Measurements from ENCODE around the gene ETV3. TPM values are rescaled to one million over a fixed set of nuclear protein-coding genes. Genes with fewer than 3 reads are reported as not detected.

Gene ETV3
- total RNA-seq, 2 donors from 2014 or later, result 9.0 to 12.0 TPM

GRCh38 chr1:157115851-157116736, 22.1 kb downstream of the ETV3 start:
- H3K27me3 ChIP-seq, result no peaks in the 10 kb centered on the region
- no peaks in the 10 kb centered on the region for H3K4me1 ChIP-seq
- H3K27ac ChIP-seq, result no peak overlapping the region
- DNase-seq (ENCODE audit: low spot score), result no peak
- TF ChIP-seq, protein P1, sequence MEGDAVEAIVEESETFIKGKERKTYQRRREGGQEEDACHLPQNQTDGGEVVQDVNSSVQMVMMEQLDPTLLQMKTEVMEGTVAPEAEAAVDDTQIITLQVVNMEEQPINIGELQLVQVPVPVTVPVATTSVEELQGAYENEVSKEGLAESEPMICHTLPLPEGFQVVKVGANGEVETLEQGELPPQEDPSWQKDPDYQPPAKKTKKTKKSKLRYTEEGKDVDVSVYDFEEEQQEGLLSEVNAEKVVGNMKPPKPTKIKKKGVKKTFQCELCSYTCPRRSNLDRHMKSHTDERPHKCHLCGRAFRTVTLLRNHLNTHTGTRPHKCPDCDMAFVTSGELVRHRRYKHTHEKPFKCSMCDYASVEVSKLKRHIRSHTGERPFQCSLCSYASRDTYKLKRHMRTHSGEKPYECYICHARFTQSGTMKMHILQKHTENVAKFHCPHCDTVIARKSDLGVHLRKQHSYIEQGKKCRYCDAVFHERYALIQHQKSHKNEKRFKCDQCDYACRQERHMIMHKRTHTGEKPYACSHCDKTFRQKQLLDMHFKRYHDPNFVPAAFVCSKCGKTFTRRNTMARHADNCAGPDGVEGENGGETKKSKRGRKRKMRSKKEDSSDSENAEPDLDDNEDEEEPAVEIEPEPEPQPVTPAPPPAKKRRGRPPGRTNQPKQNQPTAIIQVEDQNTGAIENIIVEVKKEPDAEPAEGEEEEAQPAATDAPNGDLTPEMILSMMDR (IDR thresholded peaks at IDR 0.05), result no peak
- no peak overlapping the region for H3K4me3 ChIP-seq
- no peaks in the 10 kb centered on the region for H3K36me3 ChIP-seq
- H3K9me3 ChIP-seq, result no peaks in the 10 kb centered on the region

GRCh38 chr1:157115429-157115838, 22.8 kb downstream of the ETV3 start:
- no peaks in the 10 kb centered on the region for H3K36me3 ChIP-seq
- H3K4me1 ChIP-seq, result no peaks in the 10 kb centered on the region
- H3K27ac ChIP-seq, result no peak overlapping the region
- no peaks in the 10 kb centered on the region for H3K27me3 ChIP-seq
- no peak overlapping the region for H3K4me3 ChIP-seq
- no peak for DNase-seq (ENCODE audit: low spot score)
- H3K9me3 ChIP-seq, result no peaks in the 10 kb centered on the region
- TF ChIP-seq, protein P1 (IDR thresholded peaks at IDR 0.05), result no peak

- Histone ChIP-seq H3K27ac (no peak overlapping the region), H3K4me3 (no peak overlapping the region), H3K27me3 (no peaks in the 10 kb centered on the region), H3K9me3 (no peaks in the 10 kb centered on the region), H3K4me1 (no peaks in the 10 kb centered on the region), H3K36me3 (no peaks in the 10 kb centered on the region)
- TF ChIP-seq, protein P1 (IDR thresholded peaks at IDR 0.05), result no peak
- no peak for DNase-seq (ENCODE audit: low spot score)
Measured at GRCh38 chr1:157114183-157115121, 23.7 kb downstream of the ETV3 start.

GRCh38 chr1:157113631-157114030, 24.6 kb downstream of the ETV3 start:
- Histone ChIP-seq H3K36me3 (no peaks in the 10 kb centered on the region), H3K4me3 (no peak overlapping the region), H3K27me3 (peaks cover 0 to 5% of the 10 kb centered on the region in 2 donors), H3K4me1 (no peaks in the 10 kb centered on the region), H3K27ac (no peak overlapping the region), H3K9me3 (no peaks in the 10 kb centered on the region)
- TF ChIP-seq, protein P1 (IDR thresholded peaks at IDR 0.05), result no peak
- no peak for DNase-seq (ENCODE audit: low spot score)

- Histone ChIP-seq H3K36me3 (no peaks in the 10 kb centered on the region), H3K4me3 (no peak overlapping the region), H3K4me1 (no peaks in the 10 kb centered on the region), H3K9me3 (no peaks in the 10 kb centered on the region), H3K27ac (no peak overlapping the region), H3K27me3 (peaks cover 0 to 5% of the 10 kb centered on the region in 2 donors)
- TF ChIP-seq, protein P1 (IDR thresholded peaks at IDR 0.05), result no peak
- no peak for DNase-seq (ENCODE audit: low spot score)
Measured at GRCh38 chr1:157113106-157113505, 25.1 kb downstream of the ETV3 start.

All from right atrium auricular region (tissue), 2 donors.